HG02970 (cell line): ENCODE measurements around the gene NTM.

Source experiments
- ATAC-seq: cut with Tn5 transposase; IDR thresholded peaks from one replicate; pipeline ENCODE4 v1.9.1; 2021; ENCODE audit warnings: mild to moderate bottlenecking, moderate library complexity, moderate number of reproducible peaks; ENCODE audit not compliant: unreplicated experiment, low FRiP score

The NTM gene

GRCh38 chr11:131868629-131869507, 498.5 kb downstream of the NTM start:
- ATAC-seq: no peak

DNA sequence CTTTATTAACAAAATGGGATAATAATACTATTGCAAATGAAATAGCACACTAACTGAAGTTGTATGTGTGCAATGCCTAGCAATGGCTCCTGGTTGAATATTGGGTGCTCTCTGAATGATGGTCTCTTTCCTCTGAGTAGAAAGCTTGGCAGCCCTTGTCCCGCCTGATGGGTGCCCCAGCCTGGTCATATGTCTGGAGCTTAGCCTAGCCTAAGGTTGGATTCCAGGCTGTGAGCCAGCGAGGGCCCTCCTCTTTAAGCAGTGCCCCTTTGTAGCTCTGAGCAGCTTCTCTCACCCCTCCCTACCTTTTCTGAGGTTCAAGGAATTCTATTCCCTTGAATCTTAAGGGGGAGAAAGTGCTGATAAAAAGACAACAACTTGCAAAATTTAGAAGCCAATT, 499.9 kb downstream of the NTM start:
- no peak for ATAC-seq

DNA sequence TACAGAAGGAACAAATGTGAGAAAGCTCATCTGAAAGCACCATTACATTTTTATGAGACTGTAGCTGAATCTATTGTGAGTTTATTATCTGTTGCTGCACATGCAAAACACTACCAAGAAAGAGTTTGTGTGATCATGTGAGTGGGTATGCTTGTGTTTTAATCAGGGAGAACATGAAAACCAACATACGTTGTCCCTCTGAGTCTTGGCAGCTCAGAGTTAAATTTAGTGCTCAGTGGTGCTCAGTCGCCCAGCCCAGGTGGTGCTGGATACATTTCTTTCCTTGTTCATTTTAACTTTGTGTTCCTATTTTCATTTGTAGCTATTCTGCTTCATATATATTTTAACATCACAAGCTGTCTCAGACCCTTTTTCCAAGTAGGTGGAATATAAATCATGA, 500.6 kb downstream of the NTM start:
- no peak for ATAC-seq

DNA sequence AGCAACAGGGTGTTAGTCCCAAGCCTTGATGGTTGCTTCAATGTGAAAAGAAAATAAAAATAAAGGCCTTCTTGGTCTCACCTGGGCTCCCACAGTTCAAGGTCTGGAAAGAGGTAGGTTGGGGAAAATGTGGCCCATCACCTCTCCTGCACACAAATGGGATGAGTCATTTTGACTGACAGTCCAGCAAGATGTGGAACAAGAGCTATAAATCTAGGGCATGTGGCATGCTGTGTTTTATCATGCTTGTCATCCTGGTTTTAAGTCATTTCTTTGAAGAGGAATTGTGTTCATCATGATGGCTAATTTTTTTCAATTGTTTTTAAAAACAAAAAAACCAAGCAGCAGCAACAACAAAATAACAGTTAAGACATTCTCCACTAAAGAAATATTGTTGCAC, 503.7 kb downstream of the NTM start:
- ATAC-seq: no peak

DNA sequence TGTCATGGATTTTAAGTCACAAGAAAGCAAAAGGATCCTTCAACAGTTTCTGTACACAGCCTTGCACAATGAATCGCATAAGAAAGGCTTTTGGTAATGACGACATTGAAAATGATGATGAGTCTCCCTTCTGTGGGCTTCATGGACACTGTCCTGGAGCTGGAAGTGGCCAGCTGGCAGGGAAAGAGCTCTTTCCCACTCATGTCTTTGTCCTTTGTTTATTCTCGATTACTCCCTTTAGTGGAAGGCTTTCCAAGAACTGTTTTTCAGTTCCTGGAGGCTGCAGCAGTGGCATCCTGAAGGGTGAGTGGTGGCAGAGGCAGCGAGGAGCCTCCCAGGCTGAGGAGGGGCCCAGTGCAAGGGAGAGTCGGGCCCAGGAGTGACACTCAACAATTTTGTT, 505.2 kb downstream of the NTM start:
- ATAC-seq: no peak

DNA sequence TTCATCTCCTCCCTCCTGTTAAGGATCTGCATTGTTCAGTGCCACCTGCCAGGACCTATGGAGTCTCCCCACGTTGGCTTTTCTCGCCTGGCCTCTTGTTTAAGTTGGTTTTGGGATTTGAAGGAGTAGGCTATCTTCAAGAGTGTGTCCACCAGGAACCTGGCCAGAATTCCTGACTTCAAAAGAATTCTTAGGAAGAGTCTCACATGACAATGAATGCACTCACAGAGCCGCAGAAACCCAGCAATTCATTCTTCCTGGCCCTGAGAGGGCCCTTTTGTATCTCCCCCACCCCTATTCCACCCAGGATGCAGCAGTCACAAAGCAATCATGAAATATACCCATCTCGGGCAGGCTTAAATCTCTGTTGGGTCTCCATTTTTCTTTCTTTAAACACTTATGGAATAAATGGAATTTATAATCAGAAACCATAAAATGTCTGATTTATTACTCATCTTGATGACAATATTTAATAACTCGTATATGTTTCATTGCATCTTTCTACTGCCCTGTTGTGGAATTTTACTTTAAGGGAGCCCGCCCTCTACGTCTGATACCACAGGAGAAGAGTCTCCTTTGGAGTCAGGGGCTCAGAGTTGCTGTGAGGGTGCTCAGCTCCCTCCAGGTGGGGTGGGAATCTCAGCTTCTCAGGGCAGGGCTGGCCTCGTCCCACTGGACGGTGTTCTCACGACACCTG, 507.0 kb downstream of the NTM start:
- ATAC-seq: no peak

- ATAC-seq: no peak
Measured at GRCh38 chr11:131880316-131880715, 509.9 kb downstream of the NTM start.

DNA sequence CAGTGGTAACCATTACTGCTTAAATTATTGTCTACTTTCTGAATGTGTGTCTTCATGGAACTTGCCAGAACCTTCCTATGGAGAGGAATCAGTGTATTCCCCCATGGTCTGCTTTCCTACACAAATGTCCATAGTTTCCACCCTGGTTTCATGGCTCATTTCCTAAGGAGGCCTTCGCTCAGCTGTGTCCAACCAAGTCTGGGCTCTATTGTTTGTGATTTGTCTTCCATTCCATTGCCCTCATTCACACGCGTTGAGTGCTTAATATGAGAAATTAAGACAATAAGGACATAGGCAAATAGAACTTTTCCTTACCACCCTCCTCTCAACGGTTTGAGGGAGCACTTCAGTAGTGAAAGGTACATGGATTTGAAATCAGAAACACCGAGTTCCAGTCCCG, 510.6 kb downstream of the NTM start:
- ATAC-seq: no peak

GRCh38 chr11:131883332-131883731, 512.9 kb downstream of the NTM start:
- ATAC-seq: no peak

GRCh38 chr11:131884461-131885073, 514.2 kb downstream of the NTM start:
- ATAC-seq: peak; percentile 76

GRCh38 chr11:131885431-131885830, 515.0 kb downstream of the NTM start:
- no peak for ATAC-seq

- ATAC-seq: no peak
Measured at GRCh38 chr11:131886201-131886600, 515.8 kb downstream of the NTM start.

DNA sequence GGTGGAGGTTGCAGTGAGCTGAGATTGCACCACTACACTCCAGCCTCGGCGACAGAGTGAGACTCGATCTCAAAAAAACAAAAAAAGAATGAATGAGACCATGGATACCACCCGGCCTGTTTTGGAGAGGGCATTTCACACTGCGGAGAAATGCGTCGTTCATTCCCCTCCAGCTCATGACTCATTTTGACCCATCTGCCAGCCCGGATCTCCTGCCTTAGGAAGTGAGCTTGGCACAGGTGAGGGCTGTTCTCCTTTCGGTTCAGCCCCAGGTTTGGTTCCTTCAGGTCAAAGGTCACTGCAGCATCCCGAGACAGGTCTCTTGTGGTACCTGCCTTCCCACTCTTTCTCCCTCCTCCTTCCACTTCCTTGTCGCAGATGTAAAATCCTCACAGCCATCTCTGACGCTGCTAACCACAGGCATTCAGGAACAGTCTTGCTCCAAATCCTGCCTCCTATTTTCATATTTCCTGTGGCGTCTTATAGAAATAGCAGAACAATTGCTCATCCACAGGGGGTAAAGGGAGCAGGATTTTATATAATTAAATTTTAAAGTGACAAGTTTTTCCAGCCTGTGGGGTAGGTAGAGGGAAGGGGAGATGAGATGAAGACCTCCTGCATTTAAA, 517.9 kb downstream of the NTM start:
- no peak for ATAC-seq

GRCh38 chr11:131889146-131889577, 518.7 kb downstream of the NTM start:
- no peak for ATAC-seq

- no peak for ATAC-seq
Measured at GRCh38 chr11:131889760-131890581, 519.6 kb downstream of the NTM start.

DNA sequence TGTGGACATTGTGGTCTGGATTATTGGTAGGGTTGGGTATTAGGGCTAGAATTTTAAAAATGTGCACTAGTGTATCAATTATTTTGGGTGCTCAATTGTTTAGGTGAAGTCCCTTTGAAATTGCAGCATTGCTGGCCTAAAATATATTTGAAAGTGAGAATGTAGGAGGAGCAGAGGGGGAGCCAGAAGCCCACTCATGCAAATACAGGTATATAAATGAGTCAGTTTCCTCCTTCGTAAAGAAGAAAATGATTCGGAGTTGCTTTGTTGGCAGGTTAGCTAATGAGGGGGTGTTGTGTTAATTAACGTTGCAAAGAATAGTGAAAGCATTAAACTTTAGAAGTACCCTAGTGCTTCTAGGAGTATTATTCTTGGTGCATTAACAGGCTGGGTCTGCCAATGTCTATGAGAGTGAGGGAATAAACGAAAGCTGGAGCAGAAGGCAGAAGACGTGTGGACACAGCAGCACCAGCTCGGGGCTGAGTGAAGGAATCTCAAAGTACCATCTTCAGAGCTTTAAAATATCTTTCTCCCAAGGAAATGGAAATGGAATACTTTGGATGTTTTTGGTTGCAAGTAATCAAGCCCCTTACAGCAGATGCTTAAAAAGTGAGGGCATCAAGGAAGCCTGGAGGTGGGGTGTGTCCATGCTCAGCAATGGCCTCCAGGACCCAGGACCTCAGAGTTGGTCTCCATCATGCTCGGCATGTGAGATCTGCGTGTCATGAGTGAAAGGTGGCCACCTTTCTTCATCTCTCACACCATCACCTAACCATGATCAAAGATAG, 522.9 kb downstream of the NTM start:
- peak; percentile 94 for ATAC-seq

GRCh38 chr11:131893988-131894387, 523.6 kb downstream of the NTM start:
- ATAC-seq: no peak

GRCh38 chr11:131894615-131895544, 524.5 kb downstream of the NTM start:
- ATAC-seq: no peak
